ENCODE data around the gene HCAR3. TPM values are rescaled to one million over a fixed set of nuclear protein-coding genes. Genes with fewer than 3 reads are reported as not detected.

Gene HCAR3
- total RNA-seq, 3 donors from 2014 or later, result 0.96 to 4.8 (median 2.6) TPM

DNA sequence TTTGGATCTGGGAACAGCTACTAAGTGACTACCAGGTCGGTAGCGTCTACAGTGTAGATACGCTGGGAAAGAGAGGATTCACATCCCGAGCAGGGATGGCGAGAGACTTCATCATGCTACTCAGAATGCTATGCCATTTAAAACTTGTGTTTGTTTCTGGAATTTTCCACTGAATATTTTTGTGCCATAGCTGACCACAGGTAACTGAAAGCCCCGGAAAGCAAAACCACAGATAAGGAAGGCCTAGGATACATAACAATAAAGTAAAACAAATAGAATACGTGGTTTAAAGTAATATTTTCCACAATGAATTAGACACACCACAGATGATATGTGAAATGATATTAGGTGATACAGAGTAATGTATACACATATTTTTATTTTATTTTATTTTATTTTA lies 22.0 kb upstream of the HCAR3 start:
- DNase-seq (ENCODE audit: low spot score in 2 of 2), result no peak
- Histone ChIP-seq H3K27ac (no peak overlapping the region), H3K4me3 (no peak overlapping the region), H3K4me1 (no peaks in the 10 kb centered on the region), H3K9me3 (no peaks in the 10 kb centered on the region), H3K27me3 (no peaks in the 10 kb centered on the region), H3K36me3 (no peaks in the 10 kb centered on the region)
- intact Hi-C loops (cut with DNase I; ENCODE audit: low total_unique reads), result loop anchor here (10.0 kb wide), 1 partner anchor 94 kb away; no protein-coding TSS in a partner anchor
- TF ChIP-seq CTCF (IDR thresholded peaks at IDR 0.05), result no peak
- no peak for TF ChIP-seq POLR2A (IDR thresholded peaks at IDR 0.05)
- no peak for TF ChIP-seq POLR2AphosphoS5 (IDR thresholded peaks at IDR 0.05)

DNA sequence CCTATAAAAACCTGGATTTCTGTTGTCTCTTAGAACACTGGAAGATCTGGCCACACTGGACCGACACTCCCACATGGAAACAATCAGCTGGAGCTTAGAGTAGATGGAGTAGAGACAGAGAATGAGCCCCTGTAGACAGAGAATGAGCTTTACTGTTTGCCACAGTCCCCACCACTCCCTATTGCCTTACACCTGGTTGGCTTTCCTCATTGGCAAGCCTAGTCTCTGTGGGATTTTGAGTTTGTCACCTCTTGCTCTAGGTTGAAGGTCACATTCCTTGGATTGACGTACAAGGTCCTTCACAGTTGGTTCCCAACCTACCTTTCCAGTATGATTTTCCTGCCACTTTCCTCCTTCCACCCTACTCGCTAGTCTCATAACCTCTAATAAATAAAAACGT lies 16.0 kb upstream of the HCAR3 start:
- no peak for DNase-seq (ENCODE audit: low spot score in 2 of 2)
- intact Hi-C loops (cut with DNase I; ENCODE audit: low total_unique reads), result loop anchor here (2.0 to 10.0 kb wide), 2 partner anchors 18 to 88 kb away; no protein-coding TSS in a partner anchor
- TF ChIP-seq POLR2AphosphoS5 (IDR thresholded peaks at IDR 0.05), result no peak
- TF ChIP-seq CTCF (IDR thresholded peaks at IDR 0.05), result no peak
- no peak for TF ChIP-seq POLR2A (IDR thresholded peaks at IDR 0.05)

GRCh38 chr12:122732170-122732569 lies 15.6 kb upstream of the HCAR3 start:
- no peaks in the 10 kb centered on the region for H3K9me3 ChIP-seq
- no peak overlapping the region for H3K27ac ChIP-seq
- intact Hi-C loops (cut with DNase I; ENCODE audit: low total_unique reads), result loop anchor here (2.0 to 10.0 kb wide), 2 partner anchors 19 to 87 kb away; no protein-coding TSS in a partner anchor
- H3K4me3 ChIP-seq, result no peak overlapping the region
- no peak for DNase-seq (ENCODE audit: low spot score in 2 of 2)
- H3K4me1 ChIP-seq, result no peaks in the 10 kb centered on the region
- H3K36me3 ChIP-seq, result no peaks in the 10 kb centered on the region
- H3K27me3 ChIP-seq, result no peaks in the 10 kb centered on the region
- TF ChIP-seq POLR2A (IDR thresholded peaks at IDR 0.05) (no peak), POLR2AphosphoS5 (IDR thresholded peaks at IDR 0.05) (no peak), CTCF (IDR thresholded peaks at IDR 0.05) (no peak)

More for the DNA sequence above, 16.0 kb upstream of the HCAR3 start:
- no peaks in the 10 kb centered on the region for H3K9me3 ChIP-seq
- no peak overlapping the region for H3K4me3 ChIP-seq
- no peaks in the 10 kb centered on the region for H3K36me3 ChIP-seq
- H3K27ac ChIP-seq, result no peak overlapping the region
- H3K4me1 ChIP-seq, result no peaks in the 10 kb centered on the region
- H3K27me3 ChIP-seq, result no peaks in the 10 kb centered on the region

- DNase-seq (ENCODE audit: low spot score in 2 of 2), result peak; percentile 32 to 59
- no peaks in the 10 kb centered on the region for H3K4me1 ChIP-seq
- TF ChIP-seq CTCF (IDR thresholded peaks at IDR 0.05) (peak in 2 of 3 donors; percentile 30 to 37), POLR2A (IDR thresholded peaks at IDR 0.05) (no peak)
- no peaks in the 10 kb centered on the region for H3K9me3 ChIP-seq
- H3K4me3 ChIP-seq, result peak within 1 kb of the TSS; percentile 31 to 79 (median 60)
- no peaks in the 10 kb centered on the region for H3K27me3 ChIP-seq
- H3K27ac ChIP-seq, result peak within 1 kb of the TSS; percentile 86 to 90
- H3K36me3 ChIP-seq, result no peaks in the 10 kb centered on the region
- intact Hi-C loops (cut with DNase I; ENCODE audit: low total_unique reads), result loop anchor here (10.0 kb wide), 1 partner anchor 86 kb away; no protein-coding TSS in a partner anchor
Measured at GRCh38 chr12:122730215-122731014, 13.8 kb upstream of the HCAR3 start, which contains the start of gene HCAR1. Gene HCAR1 (minus strand): TSS chr12:122730844. CDS start chr12:122730339, 505 bp downstream.

Data from breast epithelium (tissue), 4 donors.